ENCODE measurements around the gene ABCF2.

Gene ABCF2

GRCh38 chr7:151226560-151226874 is 488 bp downstream of the ABCF2 start:
- Mint-ChIP-seq H3K36me3 (peaks cover 20% of the 10 kb centered on the region), H3K27me3 (no peaks in the 10 kb centered on the region), H3K4me3 (peak overlapping the region; percentile 100), H3K9me3 (ENCODE audit: low read depth) (no peaks in the 10 kb centered on the region), H3K4me1 (ENCODE audit: low read depth) (peaks cover 43% of the 10 kb centered on the region), H3K27ac (peak overlapping the region; percentile 99)

GRCh38 chr7:151225948-151226510 is 976 bp downstream of the ABCF2 start:
- H3K9me3 Mint-ChIP-seq (ENCODE audit: low read depth), result no peaks in the 10 kb centered on the region
- H3K27me3 Mint-ChIP-seq, result no peaks in the 10 kb centered on the region
- peak overlapping the region; percentile 100 for H3K4me3 Mint-ChIP-seq
- H3K36me3 Mint-ChIP-seq, result peaks cover 20% of the 10 kb centered on the region
- H3K27ac Mint-ChIP-seq, result peak overlapping the region; percentile 99
- peaks cover 40% of the 10 kb centered on the region for H3K4me1 Mint-ChIP-seq (ENCODE audit: low read depth)

DNA sequence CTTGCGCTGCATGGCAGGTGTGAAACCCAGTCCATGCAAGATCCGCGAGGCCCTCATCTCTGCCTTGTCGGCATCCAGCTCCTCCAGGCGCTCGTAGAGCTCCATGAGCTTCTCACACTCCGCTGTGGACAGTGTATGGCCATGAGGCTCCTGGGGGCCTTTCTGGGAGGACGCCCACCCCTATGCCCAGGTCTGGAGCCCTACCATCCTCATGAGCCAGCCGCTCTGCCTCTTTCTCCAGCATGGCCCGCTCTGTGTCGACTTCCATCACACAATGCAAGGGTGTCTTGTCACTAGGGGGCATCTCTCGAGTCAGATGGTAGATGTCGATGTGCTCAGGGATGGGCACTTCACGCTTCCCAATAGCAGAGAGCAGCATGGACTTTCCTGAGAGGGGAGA is 3.3 kb downstream of the ABCF2 start:
- no peaks in the 10 kb centered on the region for H3K27me3 Mint-ChIP-seq
- H3K27ac Mint-ChIP-seq, result no peak overlapping the region
- peaks cover 40% of the 10 kb centered on the region for H3K4me1 Mint-ChIP-seq (ENCODE audit: low read depth)
- H3K9me3 Mint-ChIP-seq (ENCODE audit: low read depth), result no peaks in the 10 kb centered on the region
- H3K4me3 Mint-ChIP-seq, result no peak overlapping the region
- peaks cover 27% of the 10 kb centered on the region for H3K36me3 Mint-ChIP-seq

- Mint-ChIP-seq H3K4me3 (no peak overlapping the region), H3K36me3 (peaks cover 11% of the 10 kb centered on the region), H3K27me3 (no peaks in the 10 kb centered on the region), H3K27ac (no peak overlapping the region), H3K9me3 (ENCODE audit: low read depth) (no peaks in the 10 kb centered on the region), H3K4me1 (ENCODE audit: low read depth) (peaks cover 2% of the 10 kb centered on the region)
Measured at GRCh38 chr7:151218170-151218569, 8.8 kb downstream of the ABCF2 start.

DNA sequence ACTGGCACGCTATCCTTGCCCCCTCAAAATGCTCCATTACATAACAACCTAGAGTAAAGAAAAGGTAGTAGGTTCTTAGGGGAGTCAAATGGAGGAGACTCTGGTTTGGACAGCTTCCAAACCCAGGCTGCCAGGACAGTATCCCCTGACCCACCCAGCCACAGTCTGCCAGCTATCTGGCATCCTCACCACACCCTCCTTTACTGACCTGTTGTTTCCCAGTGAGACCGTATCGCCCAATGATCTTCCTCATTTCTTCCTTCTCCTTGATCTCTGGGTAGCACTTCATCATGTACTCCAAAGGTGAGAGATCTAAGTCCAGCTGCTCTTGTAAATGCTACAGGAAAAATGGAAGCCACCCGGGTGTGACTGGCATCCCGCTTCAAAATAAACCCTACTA is 11.6 kb downstream of the ABCF2 start:
- peaks cover 6% of the 10 kb centered on the region for H3K36me3 Mint-ChIP-seq
- no peaks in the 10 kb centered on the region for H3K27me3 Mint-ChIP-seq
- H3K4me3 Mint-ChIP-seq, result no peak overlapping the region
- H3K27ac Mint-ChIP-seq, result no peak overlapping the region
- no peaks in the 10 kb centered on the region for H3K9me3 Mint-ChIP-seq (ENCODE audit: low read depth)
- no peaks in the 10 kb centered on the region for H3K4me1 Mint-ChIP-seq (ENCODE audit: low read depth)

- Mint-ChIP-seq H3K27ac (no peak overlapping the region), H3K4me3 (no peak overlapping the region), H3K9me3 (ENCODE audit: low read depth) (no peaks in the 10 kb centered on the region), H3K4me1 (ENCODE audit: low read depth) (no peaks in the 10 kb centered on the region), H3K36me3 (peaks cover 1% of the 10 kb centered on the region), H3K27me3 (no peaks in the 10 kb centered on the region)
Measured at GRCh38 chr7:151213826-151214225, 13.2 kb downstream of the ABCF2 start.

- H3K27me3 Mint-ChIP-seq, result no peaks in the 10 kb centered on the region
- H3K4me3 Mint-ChIP-seq, result no peak overlapping the region
- H3K27ac Mint-ChIP-seq, result no peak overlapping the region
- H3K4me1 Mint-ChIP-seq (ENCODE audit: low read depth), result peaks cover 8% of the 10 kb centered on the region
- H3K9me3 Mint-ChIP-seq (ENCODE audit: low read depth), result no peaks in the 10 kb centered on the region
- H3K36me3 Mint-ChIP-seq, result no peaks in the 10 kb centered on the region
Measured at GRCh38 chr7:151212626-151213025, 14.4 kb downstream of the ABCF2 start.

DNA sequence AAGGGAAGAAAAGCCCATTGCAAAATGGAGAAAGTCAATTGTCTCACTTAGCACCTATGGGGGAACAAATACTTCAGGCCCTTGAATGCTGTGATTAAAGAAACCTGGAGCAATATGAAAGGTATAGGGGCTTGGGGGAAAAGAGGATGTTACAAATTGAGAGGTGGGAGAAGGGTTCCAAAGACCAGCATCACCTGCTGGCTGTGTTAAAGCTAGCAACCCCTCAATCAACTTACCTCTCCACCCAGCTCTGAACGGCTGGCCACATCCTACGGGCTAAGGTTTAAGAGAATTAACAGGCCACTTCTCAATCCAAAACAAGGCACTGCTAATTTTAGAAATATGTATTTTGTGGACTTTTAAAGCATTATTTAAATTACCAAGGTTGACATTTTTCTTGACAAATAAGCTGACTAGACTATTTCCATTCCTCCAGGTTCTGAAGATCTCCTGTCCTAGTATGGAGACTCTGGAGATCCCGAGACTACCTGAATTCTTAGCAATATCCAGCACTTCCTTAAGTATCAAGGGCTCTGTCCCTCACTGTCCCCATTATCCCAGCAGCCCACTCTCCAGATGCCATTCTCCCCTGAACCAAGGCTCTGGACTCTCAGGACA is 15.7 kb downstream of the ABCF2 start:
- Mint-ChIP-seq H3K4me1 (ENCODE audit: low read depth) (peaks cover 20% of the 10 kb centered on the region), H3K4me3 (no peak overlapping the region), H3K36me3 (no peaks in the 10 kb centered on the region), H3K27me3 (no peaks in the 10 kb centered on the region), H3K27ac (no peak overlapping the region), H3K9me3 (ENCODE audit: low read depth) (no peaks in the 10 kb centered on the region)

DNA sequence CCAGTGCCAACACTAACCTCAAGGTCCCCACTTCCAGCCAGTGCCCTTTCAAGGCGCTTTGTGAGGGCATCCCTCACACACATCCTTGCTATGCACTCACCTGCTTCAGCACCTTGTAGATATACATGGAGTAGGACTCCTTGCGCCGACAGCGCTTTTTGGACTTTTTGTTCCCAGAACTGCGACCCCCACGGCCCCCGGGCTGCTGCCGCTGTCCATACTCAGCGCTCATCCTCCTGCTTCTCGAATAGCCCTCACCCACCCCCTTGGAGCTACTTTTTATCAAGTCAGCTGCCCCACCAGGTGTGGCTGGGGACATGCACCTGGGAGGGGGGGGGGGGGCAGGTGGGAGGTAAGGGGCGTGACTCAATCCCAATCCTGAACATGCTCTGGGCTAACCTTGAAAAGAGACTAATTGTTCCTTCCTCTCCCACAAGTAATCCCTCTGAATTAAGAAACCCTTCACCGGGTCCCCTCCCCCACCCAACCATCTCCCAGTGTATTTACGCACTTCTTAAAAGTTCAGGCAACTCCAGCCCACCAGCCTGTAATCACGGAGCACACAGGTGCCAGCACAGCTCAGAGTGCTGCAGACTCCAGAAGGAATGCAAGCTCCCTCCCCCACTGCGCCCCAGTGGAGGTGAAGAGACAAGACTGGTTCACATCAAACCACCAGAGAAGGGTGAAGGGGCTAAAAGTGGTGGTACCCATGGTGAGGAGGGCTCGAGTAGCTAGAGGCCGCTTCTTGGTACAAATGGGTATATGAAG is 16.7 kb downstream of the ABCF2 start, which contains the start of gene H2BK1:
TSS of gene H2BK1 (minus strand) at position 402 of the 768 bp plus-strand sequence. CDS start at position 232, 170 bp downstream.
- H3K27ac Mint-ChIP-seq, result no peak within 1 kb of the TSS
- H3K36me3 Mint-ChIP-seq, result no peaks in the 10 kb centered on the region
- H3K27me3 Mint-ChIP-seq, result no peaks in the 10 kb centered on the region
- no peaks in the 10 kb centered on the region for H3K9me3 Mint-ChIP-seq (ENCODE audit: low read depth)
- H3K4me1 Mint-ChIP-seq (ENCODE audit: low read depth), result peaks cover 24% of the 10 kb centered on the region
- H3K4me3 Mint-ChIP-seq, result no peak within 1 kb of the TSS

DNA sequence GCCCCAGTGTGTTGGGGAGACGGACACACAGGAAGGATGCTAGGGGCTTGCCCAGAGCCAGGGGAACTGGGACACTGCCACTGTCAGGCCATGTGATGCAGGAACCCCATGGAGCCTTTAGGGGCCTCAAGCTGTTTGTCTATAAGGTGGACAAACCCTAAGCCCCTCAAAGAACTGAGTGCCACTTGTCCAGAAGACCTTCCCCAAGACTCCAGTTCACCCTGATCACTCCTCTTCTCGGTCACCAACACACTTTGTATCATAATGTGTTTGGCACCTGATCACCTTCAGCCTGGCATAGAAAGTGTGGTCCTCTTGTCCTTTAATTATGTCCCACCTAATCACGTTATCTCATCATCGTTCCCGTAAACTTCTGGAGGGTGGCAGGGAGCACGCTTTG is 17.4 kb downstream of the ABCF2 start:
- Mint-ChIP-seq H3K27ac (no peak overlapping the region), H3K4me1 (ENCODE audit: low read depth) (peaks cover 24% of the 10 kb centered on the region), H3K27me3 (no peaks in the 10 kb centered on the region), H3K9me3 (ENCODE audit: low read depth) (no peaks in the 10 kb centered on the region), H3K4me3 (no peak overlapping the region), H3K36me3 (no peaks in the 10 kb centered on the region)

DNA sequence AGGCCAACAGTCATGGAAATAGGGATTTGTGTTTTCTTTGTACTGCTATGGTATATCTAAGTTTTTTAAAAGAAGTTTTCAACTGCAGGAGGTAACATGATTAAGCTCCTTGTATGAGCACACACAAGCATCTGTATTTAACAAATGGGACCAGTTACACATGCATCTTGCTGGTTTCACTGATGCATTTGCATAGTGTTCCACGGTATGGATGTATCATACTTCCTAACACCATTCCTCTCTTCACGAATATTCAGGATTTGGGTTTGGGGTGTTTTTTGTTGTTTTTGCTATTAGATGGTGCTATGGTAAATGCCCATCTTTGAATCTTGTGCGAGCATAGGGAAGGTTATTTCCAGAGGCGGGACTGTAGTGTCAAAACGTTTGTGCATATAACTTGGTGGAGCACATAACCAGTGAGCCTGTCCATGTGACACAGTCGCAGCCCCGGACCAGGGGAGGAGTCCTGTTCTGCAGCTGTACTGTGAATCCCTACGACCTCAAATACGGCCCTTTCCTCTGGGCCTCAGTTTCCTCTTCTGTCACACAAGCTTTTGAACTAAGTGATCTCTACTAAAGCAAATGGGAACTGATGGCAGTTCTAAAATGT is 18.6 kb downstream of the ABCF2 start:
- Mint-ChIP-seq H3K36me3 (no peaks in the 10 kb centered on the region), H3K27ac (no peak overlapping the region), H3K4me3 (no peak overlapping the region), H3K27me3 (no peaks in the 10 kb centered on the region), H3K4me1 (ENCODE audit: low read depth) (peaks cover 24% of the 10 kb centered on the region), H3K9me3 (ENCODE audit: low read depth) (no peaks in the 10 kb centered on the region)

DNA sequence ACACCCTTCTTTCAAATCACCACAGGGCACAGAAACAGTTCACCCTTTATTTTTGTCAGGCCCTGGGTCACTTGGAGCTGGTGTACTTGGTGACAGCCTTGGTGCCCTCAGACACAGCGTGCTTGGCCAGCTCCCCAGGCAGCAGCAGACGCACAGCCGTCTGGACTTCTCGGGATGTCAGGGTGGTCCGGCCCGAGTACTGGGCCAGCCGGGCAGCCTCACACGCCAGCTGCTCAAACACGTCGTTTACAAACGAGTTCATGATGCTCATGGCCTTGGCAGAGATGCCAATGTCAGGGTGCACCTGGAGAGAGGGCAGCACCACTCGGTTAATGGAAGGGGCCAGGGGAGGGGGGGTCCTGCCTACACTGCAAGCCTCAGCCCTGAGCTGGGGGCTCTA is 19.2 kb downstream of the ABCF2 start:
- Mint-ChIP-seq H3K4me1 (ENCODE audit: low read depth) (peaks cover 24% of the 10 kb centered on the region), H3K9me3 (ENCODE audit: low read depth) (no peaks in the 10 kb centered on the region), H3K4me3 (no peak overlapping the region), H3K27me3 (no peaks in the 10 kb centered on the region), H3K27ac (no peak overlapping the region), H3K36me3 (no peaks in the 10 kb centered on the region)

DNA sequence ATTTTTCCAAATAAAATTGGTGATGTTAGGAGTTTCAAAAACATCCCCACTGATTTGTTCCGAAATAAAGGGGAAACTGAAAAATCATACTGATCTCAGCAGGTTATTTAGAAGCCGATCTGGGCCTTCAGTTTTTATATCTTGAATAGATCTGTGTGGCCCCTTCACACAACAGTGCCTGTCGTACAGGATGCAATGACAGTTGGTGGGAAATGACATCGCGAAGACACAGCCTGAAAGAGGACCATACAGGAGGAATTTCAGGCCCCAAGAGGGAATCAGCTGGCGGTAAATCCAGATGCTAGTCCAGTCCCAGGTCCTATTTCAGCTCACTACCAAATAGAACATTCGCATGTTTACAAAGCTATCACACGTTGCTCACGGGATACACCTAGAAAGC is 19.7 kb downstream of the ABCF2 start:
- no peaks in the 10 kb centered on the region for H3K27me3 Mint-ChIP-seq
- H3K4me1 Mint-ChIP-seq (ENCODE audit: low read depth), result peaks cover 24% of the 10 kb centered on the region
- H3K36me3 Mint-ChIP-seq, result no peaks in the 10 kb centered on the region
- no peaks in the 10 kb centered on the region for H3K9me3 Mint-ChIP-seq (ENCODE audit: low read depth)
- no peak overlapping the region for H3K4me3 Mint-ChIP-seq
- H3K27ac Mint-ChIP-seq, result no peak overlapping the region

DNA sequence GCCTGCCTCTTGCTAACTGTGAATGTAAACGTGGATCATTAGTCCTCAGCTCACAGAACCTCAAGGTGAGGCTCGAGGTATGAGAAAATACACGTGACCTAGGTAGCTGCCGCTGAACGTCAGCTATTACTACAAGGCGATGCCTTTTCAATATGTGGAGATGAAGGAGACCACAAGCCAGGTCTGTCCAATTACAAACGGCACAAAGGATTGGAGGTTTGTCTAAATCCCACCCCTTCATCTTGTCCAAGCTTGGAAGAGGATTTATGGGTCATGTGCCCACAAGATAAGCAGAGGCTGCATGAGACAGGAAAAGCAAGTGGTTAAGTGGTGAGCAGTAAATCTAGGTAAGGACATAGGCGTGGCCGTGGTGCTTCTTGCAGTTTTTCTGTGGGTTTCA is 20.1 kb downstream of the ABCF2 start:
- H3K27ac Mint-ChIP-seq, result no peak overlapping the region
- H3K9me3 Mint-ChIP-seq (ENCODE audit: low read depth), result no peaks in the 10 kb centered on the region
- H3K4me3 Mint-ChIP-seq, result peak overlapping the region; percentile 66
- no peaks in the 10 kb centered on the region for H3K36me3 Mint-ChIP-seq
- H3K27me3 Mint-ChIP-seq, result no peaks in the 10 kb centered on the region
- H3K4me1 Mint-ChIP-seq (ENCODE audit: low read depth), result peaks cover 24% of the 10 kb centered on the region

DNA sequence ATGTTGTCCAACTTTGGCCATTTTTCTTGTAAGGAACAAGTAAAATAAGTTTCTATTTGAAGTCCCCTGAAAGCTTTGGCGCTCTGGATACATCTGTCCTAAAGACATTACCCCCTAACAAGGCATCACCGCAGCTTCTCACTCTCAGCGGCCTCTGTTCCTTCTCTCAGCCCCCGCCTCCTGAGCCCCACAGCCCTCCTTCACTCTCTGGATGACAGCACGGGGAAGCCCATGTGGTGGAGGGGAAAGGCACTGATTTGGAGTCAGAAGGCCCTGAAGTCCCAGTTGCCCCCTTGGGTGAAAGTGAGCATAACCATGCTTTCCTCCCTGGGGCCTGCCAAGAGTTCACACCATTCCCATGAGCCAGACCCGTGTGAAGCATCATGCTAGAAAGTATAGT is 21.3 kb downstream of the ABCF2 start:
- Mint-ChIP-seq H3K27ac (no peak overlapping the region), H3K36me3 (no peaks in the 10 kb centered on the region), H3K4me3 (no peak overlapping the region), H3K27me3 (no peaks in the 10 kb centered on the region), H3K9me3 (ENCODE audit: low read depth) (no peaks in the 10 kb centered on the region), H3K4me1 (ENCODE audit: low read depth) (peaks cover 24% of the 10 kb centered on the region)

Measured in activated naive CD8-positive, alpha-beta T cell (primary cell).